WTC11 (cell line): Measurements from ENCODE around the gene S100G.

Experiments
- CREB1 ChIP-seq: sonication (generic); formaldehyde crosslinking; IDR thresholded peaks from 2 replicates; pipeline ENCODE4 v1.8.0; 2023; ENCODE audit warnings: mild to moderate bottlenecking, missing genetic modification reagents
- CTCF ChIP-seq: fragments of 200-600 bp; IDR thresholded peaks from 2 replicates; pipeline ENCODE4 v1.8.0; 2022; ENCODE audit warnings: antibody characterized with exemption
- ELF4 ChIP-seq: sonication (generic); formaldehyde crosslinking; IDR thresholded peaks from 2 replicates; pipeline ENCODE4 v1.8.1; 2022; ENCODE audit warnings: low read depth, mild to moderate bottlenecking, moderate library complexity, missing genetic modification reagents
- FOXK1 ChIP-seq: sonication (generic); formaldehyde crosslinking; IDR thresholded peaks from 2 replicates; pipeline ENCODE4 v1.8.0; 2022; ENCODE audit warnings: mild to moderate bottlenecking, moderate library complexity, missing genetic modification reagents
- NFYB ChIP-seq: sonication (generic); formaldehyde crosslinking; conservative IDR thresholded peaks from 2 replicates; pipeline ENCODE4 v1.8.0; 2022; ENCODE audit warnings: low read depth, missing genetic modification reagents
- NR1H2 ChIP-seq: sonication (generic); formaldehyde crosslinking; IDR thresholded peaks from 2 replicates; pipeline ENCODE4 v1.9.0; 2021; ENCODE audit warnings: mild to moderate bottlenecking, moderate library complexity, missing genetic modification reagents
- ZMAT4 ChIP-seq: fragments of 250-450 bp; sonication (Bioruptor Pico); IDR thresholded peaks from 2 replicates; pipeline ENCODE4 v1.9.0; 2021; ENCODE audit warnings: mild to moderate bottlenecking
- ZNF423 ChIP-seq: fragments of 250-450 bp; sonication (Bioruptor Pico); IDR thresholded peaks from 2 replicates; pipeline ENCODE4 v2.1.2; 2022; ENCODE audit warnings: mild to moderate bottlenecking, moderate library complexity
- ZNF425 ChIP-seq: fragments of 250-450 bp; sonication (Bioruptor Pico); conservative IDR thresholded peaks from 2 replicates; pipeline ENCODE4 v1.9.0; 2021; ENCODE audit warnings: mild to moderate bottlenecking
- TF ChIP-seq, protein P1 (sequence below): sonication (generic); formaldehyde crosslinking; IDR thresholded peaks from 2 replicates; pipeline ENCODE4 v1.8.1; 2023; ENCODE audit warnings: mild to moderate bottlenecking, missing genetic modification reagents, moderate library complexity

DNA sequence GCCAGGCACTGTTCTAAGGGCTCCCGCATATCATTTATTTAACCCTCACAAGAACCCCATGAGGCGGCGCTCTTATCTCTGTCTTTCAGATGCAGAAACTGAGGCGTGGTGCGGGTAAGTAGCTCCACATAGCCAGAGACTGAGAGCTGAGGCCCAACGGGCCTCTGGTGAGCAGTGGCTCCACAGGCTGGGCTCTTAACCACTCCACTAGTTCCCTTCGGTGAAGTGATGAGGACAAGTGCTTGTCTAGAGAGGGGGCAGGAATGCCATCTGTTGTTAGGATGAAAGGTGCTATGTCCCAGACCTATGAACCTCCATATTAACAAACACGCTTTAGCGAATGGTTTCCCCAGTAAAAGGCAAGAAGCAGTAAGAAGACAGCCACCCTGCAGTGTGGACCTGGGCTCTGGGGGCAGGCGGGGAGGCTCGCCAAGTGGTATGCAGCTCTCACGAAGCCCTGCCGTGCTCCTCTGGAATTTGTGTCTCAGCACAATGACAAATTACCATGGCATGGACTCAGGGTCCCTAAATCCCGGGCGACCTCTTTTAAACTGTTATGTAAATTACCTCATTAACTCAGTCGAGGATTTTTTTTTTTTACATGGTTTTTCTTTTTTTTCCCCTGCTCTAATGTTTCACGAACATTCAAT lies 20.9 kb upstream of the S100G start:
- TF ChIP-seq CTCF (no peak), CREB1 (no peak), ZNF425 (CRISPR knock-in tag) (no peak), ZNF423 (CRISPR knock-in tag) (no peak), ZMAT4 (CRISPR knock-in tag) (no peak), NFYB (CRISPR knock-in tag) (no peak), NR1H2 (CRISPR knock-in tag) (no peak), FOXK1 (CRISPR knock-in tag) (no peak), ELF4 (CRISPR knock-in tag) (no peak)
- TF ChIP-seq, protein P1, sequence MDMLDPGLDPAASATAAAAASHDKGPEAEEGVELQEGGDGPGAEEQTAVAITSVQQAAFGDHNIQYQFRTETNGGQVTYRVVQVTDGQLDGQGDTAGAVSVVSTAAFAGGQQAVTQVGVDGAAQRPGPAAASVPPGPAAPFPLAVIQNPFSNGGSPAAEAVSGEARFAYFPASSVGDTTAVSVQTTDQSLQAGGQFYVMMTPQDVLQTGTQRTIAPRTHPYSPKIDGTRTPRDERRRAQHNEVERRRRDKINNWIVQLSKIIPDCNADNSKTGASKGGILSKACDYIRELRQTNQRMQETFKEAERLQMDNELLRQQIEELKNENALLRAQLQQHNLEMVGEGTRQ (CRISPR knock-in tag) = no peak
